ENCODE results near the gene PCDHGB1. TPM values are rescaled to one million over a fixed set of nuclear protein-coding genes. Genes with fewer than 3 reads are reported as not detected.
"Not testable (repeated sequence)": the region's sequence is repeated elsewhere in the genome, so short reads cannot be mapped to it uniquely, and the experiment has no call there.

PCDHGB1 gene
- 3.3 and 5.0 TPM in 2 replicates for total RNA-seq

DNA sequence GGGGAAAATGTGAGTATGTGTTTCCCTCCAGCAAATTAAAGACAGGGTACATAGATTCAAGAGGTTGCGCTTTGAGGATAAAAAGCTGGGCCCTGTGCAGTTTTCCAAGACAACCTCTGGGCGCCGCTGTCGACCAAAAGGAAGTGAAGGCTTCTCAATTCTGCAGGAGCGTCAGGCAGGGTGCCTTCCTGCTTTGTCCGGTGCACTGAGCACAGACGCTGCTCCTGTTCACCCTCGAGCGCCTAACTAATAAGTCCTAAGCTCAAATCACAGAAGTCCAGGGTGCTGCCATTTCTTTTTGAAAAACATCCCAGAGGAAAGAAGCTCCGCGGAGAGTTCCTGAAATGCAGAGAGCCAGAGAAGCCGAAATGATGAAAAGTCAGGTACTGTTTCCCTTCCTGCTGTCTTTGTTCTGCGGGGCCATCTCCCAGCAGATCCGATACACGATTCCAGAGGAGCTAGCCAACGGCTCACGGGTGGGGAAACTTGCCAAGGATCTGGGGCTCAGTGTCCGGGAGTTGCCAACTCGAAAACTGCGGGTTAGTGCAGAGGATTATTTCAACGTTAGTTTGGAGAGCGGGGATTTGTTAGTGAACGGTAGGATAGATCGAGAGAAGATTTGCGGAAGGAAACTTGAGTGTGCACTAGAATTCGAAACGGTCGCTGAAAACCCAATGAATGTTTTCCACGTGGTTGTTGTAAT, at the start of gene PCDHGB1:
TSS of gene PCDHGB1 (plus strand) at position 183 of the 703 bp plus-strand sequence. CDS start at position 345, 162 bp downstream.
- TF ChIP-seq, protein P1, sequence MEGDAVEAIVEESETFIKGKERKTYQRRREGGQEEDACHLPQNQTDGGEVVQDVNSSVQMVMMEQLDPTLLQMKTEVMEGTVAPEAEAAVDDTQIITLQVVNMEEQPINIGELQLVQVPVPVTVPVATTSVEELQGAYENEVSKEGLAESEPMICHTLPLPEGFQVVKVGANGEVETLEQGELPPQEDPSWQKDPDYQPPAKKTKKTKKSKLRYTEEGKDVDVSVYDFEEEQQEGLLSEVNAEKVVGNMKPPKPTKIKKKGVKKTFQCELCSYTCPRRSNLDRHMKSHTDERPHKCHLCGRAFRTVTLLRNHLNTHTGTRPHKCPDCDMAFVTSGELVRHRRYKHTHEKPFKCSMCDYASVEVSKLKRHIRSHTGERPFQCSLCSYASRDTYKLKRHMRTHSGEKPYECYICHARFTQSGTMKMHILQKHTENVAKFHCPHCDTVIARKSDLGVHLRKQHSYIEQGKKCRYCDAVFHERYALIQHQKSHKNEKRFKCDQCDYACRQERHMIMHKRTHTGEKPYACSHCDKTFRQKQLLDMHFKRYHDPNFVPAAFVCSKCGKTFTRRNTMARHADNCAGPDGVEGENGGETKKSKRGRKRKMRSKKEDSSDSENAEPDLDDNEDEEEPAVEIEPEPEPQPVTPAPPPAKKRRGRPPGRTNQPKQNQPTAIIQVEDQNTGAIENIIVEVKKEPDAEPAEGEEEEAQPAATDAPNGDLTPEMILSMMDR (IDR thresholded peaks at IDR 0.05; ENCODE audit: extremely low read depth, low read depth, low read length), result peak; percentile 64
- H3K27ac ChIP-seq (ENCODE audit: low read depth, low read length), result no peak within 1 kb of the TSS
- peak within 1 kb of the TSS; percentile 83 for H3K4me2 ChIP-seq (ENCODE audit: insufficient read depth, low read length)
- no peaks in the 10 kb centered on the region for H3K4me1 ChIP-seq (ENCODE audit: insufficient read depth, low read length)
- no peaks in the 10 kb centered on the region for H3K79me2 ChIP-seq (ENCODE audit: insufficient read depth, low read length)
- H4K20me1 ChIP-seq (ENCODE audit: insufficient read depth, low read length), result no peaks in the 10 kb centered on the region
- peak within 1 kb of the TSS; percentile 68 for H3K4me3 ChIP-seq (ENCODE audit: insufficient read depth, low read length)
- H3K36me3 ChIP-seq (ENCODE audit: insufficient read depth, low read length), result no peaks in the 10 kb centered on the region
- peak within 1 kb of the TSS; percentile 76 for H2AFZ ChIP-seq (ENCODE audit: low read length)
- peak; percentile 91 for DNase-seq (ENCODE audit: insufficient read length, low spot score, missing footprints)
- peaks cover 2% of the 10 kb centered on the region for H3K9me3 ChIP-seq (ENCODE audit: low read depth, low read length)
- peaks cover 20% of the 10 kb centered on the region for H3K27me3 ChIP-seq (ENCODE audit: insufficient read depth, low read length)

DNA sequence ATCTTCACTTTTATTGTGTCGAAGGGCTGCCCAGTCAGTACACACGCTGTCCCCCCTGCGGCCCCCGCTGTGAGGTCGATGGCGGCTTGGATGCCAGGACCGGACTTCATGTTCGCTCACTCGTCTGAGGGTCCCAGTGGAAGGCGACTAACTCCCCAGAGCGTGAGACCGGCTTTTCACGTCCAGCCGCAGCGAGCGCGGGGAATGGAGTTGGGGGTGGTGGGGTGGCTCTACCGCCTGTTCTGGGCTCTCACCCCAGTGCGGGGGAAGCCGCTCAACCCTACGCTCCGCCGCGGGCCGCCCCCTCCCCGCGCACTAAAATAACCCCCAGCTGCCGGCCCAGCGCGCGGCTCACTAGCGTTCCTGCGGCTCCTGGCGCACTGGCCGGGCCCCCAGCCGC, 46.1 kb upstream of the PCDHGB1 start, which contains the start of gene SLC25A2:
TSS of gene SLC25A2 (minus strand) at position 294 of the 400 bp plus-strand sequence. CDS start at position 110, 184 bp downstream.
- TF ChIP-seq, protein P1 (IDR thresholded peaks at IDR 0.05; ENCODE audit: extremely low read depth, low read depth, low read length), result no peak
- no peak within 1 kb of the TSS for H3K4me3 ChIP-seq (ENCODE audit: insufficient read depth, low read length)
- H3K4me1 ChIP-seq (ENCODE audit: insufficient read depth, low read length), result no peaks in the 10 kb centered on the region
- H3K27me3 ChIP-seq (ENCODE audit: insufficient read depth, low read length), result no peaks in the 10 kb centered on the region
- peaks cover 10% of the 10 kb centered on the region for H3K79me2 ChIP-seq (ENCODE audit: insufficient read depth, low read length)
- no peaks in the 10 kb centered on the region for H4K20me1 ChIP-seq (ENCODE audit: insufficient read depth, low read length)
- no peak within 1 kb of the TSS for H3K4me2 ChIP-seq (ENCODE audit: insufficient read depth, low read length)
- H3K36me3 ChIP-seq (ENCODE audit: insufficient read depth, low read length), result no peaks in the 10 kb centered on the region
- no peak within 1 kb of the TSS for H3K27ac ChIP-seq (ENCODE audit: low read depth, low read length)
- H2AFZ ChIP-seq (ENCODE audit: low read length), result no peak within 1 kb of the TSS
- no peak for DNase-seq (ENCODE audit: insufficient read length, low spot score, missing footprints)
- H3K9me3 ChIP-seq (ENCODE audit: low read depth, low read length), result peaks cover 7% of the 10 kb centered on the region

DNA sequence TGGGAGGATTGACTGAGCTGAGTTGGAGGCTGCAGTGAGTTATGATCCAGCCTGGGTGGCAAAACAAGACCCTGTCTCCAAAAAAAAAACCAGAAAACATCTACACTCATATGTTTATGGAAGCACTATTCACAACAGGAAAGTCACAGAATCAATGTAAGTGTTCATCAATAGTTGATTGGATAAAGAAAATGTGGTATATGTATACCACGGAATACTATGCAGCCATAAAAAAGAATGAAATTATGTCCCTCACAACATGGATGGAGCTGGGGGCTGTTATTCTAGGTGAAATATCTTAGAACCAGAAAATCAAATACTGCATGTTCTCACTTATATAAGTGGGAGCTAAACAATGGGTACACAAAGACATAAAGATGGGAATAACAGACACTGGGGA, 43.3 kb upstream of the PCDHGB1 start:
- no peaks in the 10 kb centered on the region for H3K4me1 ChIP-seq (ENCODE audit: insufficient read depth, low read length)
- TF ChIP-seq, protein P1 (IDR thresholded peaks at IDR 0.05; ENCODE audit: extremely low read depth, low read depth, low read length), result no peak
- DNase-seq (ENCODE audit: insufficient read length, low spot score, missing footprints), result no peak
- H3K27ac ChIP-seq (ENCODE audit: low read depth, low read length), result no peak overlapping the region
- no peak overlapping the region for H3K4me3 ChIP-seq (ENCODE audit: insufficient read depth, low read length)
- H3K4me2 ChIP-seq (ENCODE audit: insufficient read depth, low read length), result no peak overlapping the region
- peaks cover 21% of the 10 kb centered on the region for H3K79me2 ChIP-seq (ENCODE audit: insufficient read depth, low read length)
- peaks cover 9% of the 10 kb centered on the region for H3K9me3 ChIP-seq (ENCODE audit: low read depth, low read length)
- H2AFZ ChIP-seq (ENCODE audit: low read length), result no peak overlapping the region
- peaks cover 3% of the 10 kb centered on the region for H4K20me1 ChIP-seq (ENCODE audit: insufficient read depth, low read length)
- H3K27me3 ChIP-seq (ENCODE audit: insufficient read depth, low read length), result no peaks in the 10 kb centered on the region
- no peaks in the 10 kb centered on the region for H3K36me3 ChIP-seq (ENCODE audit: insufficient read depth, low read length)

DNA sequence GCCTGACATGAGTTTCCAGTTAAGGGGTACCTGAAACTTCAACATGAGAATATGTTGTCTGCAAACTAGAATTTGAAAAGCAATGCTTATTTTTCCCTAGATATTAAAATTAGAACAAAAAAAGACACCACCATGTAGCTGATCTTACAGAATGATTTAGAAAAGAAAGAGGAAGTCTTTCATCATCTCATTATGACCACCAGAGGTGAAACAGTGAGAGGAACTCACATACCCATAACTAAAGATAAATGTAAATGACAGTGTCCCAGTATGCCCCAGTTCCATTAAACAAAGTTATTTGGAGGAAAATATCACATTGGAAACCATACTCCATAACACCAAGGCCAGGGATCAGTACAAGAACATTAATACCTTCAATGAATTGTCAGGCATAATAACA, 36.2 kb upstream of the PCDHGB1 start:
- no peak overlapping the region for H3K4me3 ChIP-seq (ENCODE audit: insufficient read depth, low read length)
- H3K36me3 ChIP-seq (ENCODE audit: insufficient read depth, low read length), result peaks cover 26% of the 10 kb centered on the region
- peaks cover 68% of the 10 kb centered on the region for H3K79me2 ChIP-seq (ENCODE audit: insufficient read depth, low read length)
- H3K27ac ChIP-seq (ENCODE audit: low read depth, low read length), result no peak overlapping the region
- peaks cover 18% of the 10 kb centered on the region for H3K9me3 ChIP-seq (ENCODE audit: low read depth, low read length)
- H3K4me2 ChIP-seq (ENCODE audit: insufficient read depth, low read length), result no peak overlapping the region
- DNase-seq (ENCODE audit: insufficient read length, low spot score, missing footprints), result no peak
- TF ChIP-seq, protein P1 (IDR thresholded peaks at IDR 0.05; ENCODE audit: extremely low read depth, low read depth, low read length), result no peak
- peaks cover 15% of the 10 kb centered on the region for H4K20me1 ChIP-seq (ENCODE audit: insufficient read depth, low read length)
- no peak overlapping the region for H2AFZ ChIP-seq (ENCODE audit: low read length)
- H3K4me1 ChIP-seq (ENCODE audit: insufficient read depth, low read length), result no peaks in the 10 kb centered on the region
- H3K27me3 ChIP-seq (ENCODE audit: insufficient read depth, low read length), result no peaks in the 10 kb centered on the region

- H3K9me3 ChIP-seq (ENCODE audit: low read depth, low read length), result peaks cover 26% of the 10 kb centered on the region
- not testable (repeated sequence) for H3K4me3 ChIP-seq (ENCODE audit: insufficient read depth, low read length); H2AFZ ChIP-seq (ENCODE audit: low read length); H3K4me1 ChIP-seq (ENCODE audit: insufficient read depth, low read length); DNase-seq (ENCODE audit: insufficient read length, low spot score, missing footprints); H3K4me2 ChIP-seq (ENCODE audit: insufficient read depth, low read length); H3K27ac ChIP-seq (ENCODE audit: low read depth, low read length); H3K27me3 ChIP-seq (ENCODE audit: insufficient read depth, low read length)
- H3K36me3 ChIP-seq (ENCODE audit: insufficient read depth, low read length), result peaks cover 38% of the 10 kb centered on the region
- H4K20me1 ChIP-seq (ENCODE audit: insufficient read depth, low read length), result peaks cover 25% of the 10 kb centered on the region
- peaks cover 69% of the 10 kb centered on the region for H3K79me2 ChIP-seq (ENCODE audit: insufficient read depth, low read length)
Measured at GRCh38 chr5:141316963-141317362, 32.9 kb upstream of the PCDHGB1 start.
